Hematopoietic multipotent progenitor cell treated with erythropoietin and hydrocortisone succinate and interleukin-3 and kit ligand, for 8 days (in vitro differentiated cells): Measurements from ENCODE around the gene USP40.

Source experiments
- DNase-seq: peaks from one replicate; pipeline ENCODE4 v3.0.0-alpha.2; 2015

USP40 gene

GRCh38 chr2:233551491-233551890 lies 15.1 kb downstream of the USP40 start:
- no peak for DNase-seq

- no peak for DNase-seq
These were observed 19.8 kb downstream of the USP40 start for GRCh38 chr2:233546774-233547173.

DNA sequence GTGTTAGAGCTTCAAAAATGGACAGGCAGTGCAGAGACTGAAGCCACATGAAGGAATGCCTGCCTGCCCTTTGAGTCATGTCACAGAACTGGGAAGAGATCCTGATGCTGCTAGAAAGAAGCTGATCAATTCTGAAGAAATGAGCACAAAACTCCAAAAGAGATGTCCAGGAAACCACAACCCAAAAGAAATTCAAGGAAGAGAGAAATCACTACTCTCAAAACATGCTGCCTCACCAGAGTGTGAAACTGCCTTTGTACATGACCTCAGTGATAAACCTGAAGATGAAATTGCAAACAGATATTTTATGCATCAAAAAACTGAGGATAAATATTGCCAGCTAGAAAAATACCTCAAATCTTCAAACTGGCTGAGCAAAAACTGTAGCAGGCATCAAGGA lies 20.5 kb downstream of the USP40 start:
- no peak for DNase-seq

DNA sequence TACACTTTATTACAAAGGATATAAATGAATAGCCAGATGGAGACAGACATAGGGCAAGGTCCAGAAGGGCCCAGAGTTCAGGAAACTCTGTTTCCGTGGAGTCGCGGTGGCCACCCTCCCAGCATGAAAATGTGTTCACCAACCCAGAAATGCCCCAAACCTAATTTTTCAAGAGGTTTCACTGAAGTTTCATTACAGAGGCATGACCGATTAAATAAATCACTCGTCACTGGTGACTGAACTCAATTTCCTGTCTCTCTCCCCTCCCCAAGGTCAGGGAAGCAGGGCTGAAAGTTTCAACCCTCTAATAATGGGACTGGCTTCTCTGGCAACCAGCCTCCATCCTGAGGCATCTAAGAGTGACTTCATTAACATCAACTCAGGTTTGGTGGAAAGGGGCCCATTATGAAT lies 22.4 kb downstream of the USP40 start:
- DNase-seq: no peak

GRCh38 chr2:233542507-233542906 lies 24.1 kb downstream of the USP40 start:
- no peak for DNase-seq

DNA sequence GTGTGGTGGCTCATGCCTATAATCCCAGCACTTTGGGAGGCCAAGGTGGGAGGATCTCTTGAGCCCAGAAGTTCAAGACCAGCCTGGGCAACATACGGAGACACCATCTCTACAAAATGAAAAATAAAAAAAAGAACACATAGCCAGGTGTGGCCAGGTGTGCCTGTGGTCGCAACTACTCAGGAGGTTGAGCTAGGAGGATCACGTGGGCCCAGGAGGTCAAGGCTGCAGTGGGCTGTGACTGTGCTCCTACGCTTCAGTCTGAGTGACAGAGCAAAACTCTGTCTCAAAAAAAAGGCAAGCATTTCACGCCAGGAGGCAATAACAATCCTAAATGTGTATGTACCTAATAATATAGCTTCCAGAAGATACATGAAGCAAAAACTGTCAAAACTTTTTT lies 27.8 kb downstream of the USP40 start:
- no peak for DNase-seq

DNA sequence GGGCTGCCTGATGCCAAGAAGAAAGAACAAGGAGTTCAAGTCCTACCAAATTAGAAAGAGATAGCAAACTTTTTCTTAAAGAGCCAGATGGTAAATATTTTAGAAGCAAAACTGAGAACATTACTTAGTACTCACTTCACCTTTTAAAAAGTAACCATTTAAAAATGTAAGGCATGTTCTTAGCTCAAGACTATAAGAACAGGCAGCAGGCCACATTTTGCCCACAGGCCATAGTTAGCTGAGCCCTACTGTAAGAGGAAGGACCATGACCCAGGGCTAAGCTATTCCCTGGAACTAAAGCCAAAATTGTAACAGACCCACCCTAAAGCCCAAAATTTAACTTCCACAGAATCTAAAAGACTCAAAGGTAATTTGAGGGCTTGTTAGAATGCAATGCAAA lies 31.3 kb downstream of the USP40 start:
- no peak for DNase-seq

GRCh38 chr2:233532971-233533370 lies 33.6 kb downstream of the USP40 start:
- DNase-seq: no peak

DNA sequence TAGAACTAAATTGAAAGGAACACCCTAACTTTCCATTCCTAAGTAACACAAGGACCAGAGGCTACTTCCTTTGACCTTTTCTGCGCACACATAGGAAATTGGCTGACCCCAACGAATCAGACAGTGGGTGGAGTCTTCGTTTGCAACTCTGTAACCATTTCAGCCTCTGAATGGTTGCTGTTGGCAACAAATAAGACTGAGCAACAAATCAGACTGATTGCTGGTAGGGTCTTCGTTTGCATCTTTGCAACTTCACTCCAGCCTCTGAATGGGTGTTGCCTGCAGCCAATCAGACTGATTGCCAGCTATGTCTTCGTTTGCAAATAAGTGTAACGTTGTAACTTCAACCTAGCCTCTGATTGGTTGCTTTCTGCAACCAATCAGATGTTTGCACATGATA lies 34.6 kb downstream of the USP40 start:
- DNase-seq: no peak

DNA sequence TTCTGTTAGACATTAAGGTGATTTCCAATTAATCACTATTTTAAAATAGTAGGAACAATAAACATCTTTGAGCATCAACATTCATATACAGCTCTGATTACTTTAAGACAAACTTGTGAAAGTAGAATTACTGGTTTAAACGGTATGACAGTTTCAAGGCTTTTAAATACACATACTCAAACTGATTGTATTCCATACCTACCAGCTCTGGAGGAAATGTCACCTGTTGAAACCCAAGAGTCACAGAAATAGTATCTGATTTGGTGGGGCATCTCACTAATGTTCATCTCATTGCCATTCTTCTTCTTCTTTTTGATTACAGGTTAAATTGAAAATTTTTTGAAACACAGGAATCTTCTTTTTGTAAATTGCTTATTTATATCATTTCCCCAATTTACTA lies 36.2 kb downstream of the USP40 start:
- DNase-seq: no peak

- no peak for DNase-seq
These were observed 38.4 kb downstream of the USP40 start for GRCh38 chr2:233528182-233528581.

- no peak for DNase-seq
These were observed 40.8 kb downstream of the USP40 start for GRCh38 chr2:233525791-233526190.

GRCh38 chr2:233519787-233520611 lies 46.6 kb downstream of the USP40 start:
- DNase-seq: no peak

DNA sequence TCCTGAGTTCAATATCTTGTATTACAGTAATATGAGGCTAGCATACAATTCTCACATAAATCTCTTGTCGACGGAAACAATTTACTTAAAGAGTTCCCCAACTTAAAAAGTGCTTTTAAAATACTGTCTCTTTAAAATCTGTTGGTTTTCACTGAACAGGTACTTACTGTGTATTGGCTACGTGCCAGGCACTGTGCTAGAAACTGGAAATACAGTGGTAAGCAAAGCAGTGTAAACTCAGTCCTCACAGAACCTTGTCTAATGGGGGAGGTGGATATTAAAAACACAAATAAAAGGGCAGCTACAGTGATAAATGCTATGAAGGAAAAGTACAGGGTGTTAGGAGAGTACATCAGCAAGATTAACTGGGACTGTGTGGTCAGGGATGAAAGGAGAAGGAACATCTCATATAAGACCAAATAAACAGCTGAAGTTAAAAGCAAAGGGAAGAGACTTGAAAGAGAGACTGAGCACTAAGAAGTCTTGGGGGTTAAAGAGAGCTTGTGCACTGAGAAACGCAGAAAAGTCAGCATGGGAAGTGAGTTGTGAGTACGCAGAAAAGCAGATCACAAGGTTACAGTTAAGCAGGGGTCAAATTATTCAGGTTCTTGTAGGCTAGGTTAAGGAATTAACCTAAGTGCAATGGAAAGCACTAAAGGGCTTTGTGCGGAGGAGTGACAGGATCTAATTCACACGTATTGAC lies 52.5 kb downstream of the USP40 start:
- no peak for DNase-seq

GRCh38 chr2:233503947-233504637 lies 62.5 kb downstream of the USP40 start:
- no peak for DNase-seq

DNA sequence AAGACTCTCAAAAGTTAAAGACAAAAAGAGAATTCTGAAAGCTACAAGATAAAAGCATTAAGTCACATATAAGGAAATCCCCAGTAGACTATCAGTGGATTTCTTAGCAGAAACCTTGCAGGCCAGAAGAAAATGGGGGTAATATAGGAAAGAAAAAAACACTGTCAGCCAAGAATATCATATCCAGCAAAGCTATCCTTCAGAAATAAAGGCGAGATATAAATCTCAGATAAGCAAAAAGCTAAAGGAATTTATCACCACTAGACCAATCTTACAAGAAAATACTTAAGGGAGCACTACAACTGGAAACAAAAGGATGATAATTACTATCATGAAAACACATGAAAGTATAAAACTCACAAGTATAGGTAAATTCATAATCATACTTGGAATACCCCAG lies 63.1 kb downstream of the USP40 start:
- no peak for DNase-seq

- DNase-seq: no peak
These were observed 65.1 kb downstream of the USP40 start for GRCh38 chr2:233501198-233502076.

GRCh38 chr2:233499928-233500327 lies 66.7 kb downstream of the USP40 start:
- DNase-seq: no peak

DNA sequence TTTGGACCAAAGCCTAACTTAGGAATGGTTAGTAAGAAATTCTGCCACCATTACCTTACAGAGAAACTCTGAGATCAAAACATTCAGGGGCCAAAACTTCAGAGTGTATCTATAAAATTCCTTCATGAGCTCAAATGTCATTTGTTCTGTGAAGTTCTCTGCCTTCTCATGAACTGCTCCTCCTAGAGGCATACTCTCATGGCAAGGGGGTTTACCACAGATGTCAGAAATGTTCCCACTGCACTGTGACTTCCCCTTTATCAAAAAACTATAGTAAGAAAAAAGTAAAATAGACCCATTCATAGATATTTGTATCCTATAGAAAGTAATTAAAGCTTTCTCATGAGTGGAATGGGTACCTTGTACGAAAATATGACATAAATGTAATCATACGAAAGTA lies 68.5 kb downstream of the USP40 start:
- DNase-seq: no peak

DNA sequence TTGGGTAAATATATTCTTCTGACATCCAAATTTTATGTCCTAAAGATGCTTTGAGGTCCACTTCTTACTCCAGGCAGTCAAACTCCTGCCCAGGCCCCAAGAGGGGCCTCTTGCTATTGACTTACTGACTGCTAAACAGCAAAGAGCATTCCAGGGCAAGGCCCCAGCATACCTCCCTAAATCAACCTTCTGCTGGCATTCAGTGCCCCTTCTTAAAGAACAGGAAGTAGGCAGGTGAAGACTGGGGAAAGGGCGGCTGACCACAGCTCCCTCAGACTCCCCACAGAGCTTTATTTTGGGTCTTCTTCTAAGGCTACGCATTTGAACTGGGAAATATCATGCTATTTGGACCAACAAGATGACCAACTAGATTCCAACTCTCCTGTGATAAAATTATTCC lies 68.9 kb downstream of the USP40 start:
- DNase-seq: no peak

DNA sequence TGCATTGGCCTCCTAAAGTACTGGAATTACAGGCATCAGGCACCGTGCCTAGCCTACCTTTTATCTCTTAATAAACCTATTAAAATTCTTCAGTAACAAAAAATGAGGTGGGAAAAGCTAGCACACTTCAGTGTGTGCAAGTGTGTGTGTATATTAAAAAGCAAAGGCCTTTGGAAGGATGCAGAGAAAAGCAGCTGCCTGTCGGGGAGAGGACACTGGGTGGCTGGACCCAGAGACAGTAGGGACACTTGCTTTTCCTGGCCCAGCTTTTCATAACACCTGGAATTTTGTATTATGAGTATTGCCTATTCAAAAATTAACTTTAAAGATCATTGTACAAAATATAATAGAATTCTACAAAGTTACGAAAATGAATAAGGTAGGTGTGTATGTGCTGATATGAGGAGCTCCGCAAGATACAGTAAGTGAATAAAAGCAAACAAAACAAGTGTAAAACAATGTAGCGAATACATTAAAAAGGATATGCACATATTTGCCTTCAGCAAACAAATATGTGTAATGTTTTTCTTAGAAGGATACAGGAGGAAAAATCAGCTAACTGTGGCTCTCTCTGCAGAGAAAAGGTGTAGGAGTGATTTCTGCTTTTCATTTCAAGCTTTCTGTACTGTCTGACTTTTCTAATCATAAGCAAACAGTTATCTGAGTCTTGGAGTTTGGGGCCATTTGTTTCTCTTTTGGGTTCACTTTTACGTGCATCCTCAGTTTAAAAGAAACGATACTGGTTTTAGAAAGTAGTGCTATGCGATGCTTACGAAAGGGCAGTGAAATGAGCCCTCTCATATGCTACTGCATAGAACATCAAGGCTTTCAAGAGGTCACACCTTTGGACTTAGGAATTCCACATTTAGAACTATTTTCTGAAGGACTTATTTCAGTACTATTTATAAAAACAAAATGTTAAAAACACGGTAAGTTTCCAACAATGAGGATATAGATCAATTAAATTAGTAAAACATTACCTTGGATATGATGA lies 70.8 kb downstream of the USP40 start:
- no peak for DNase-seq

GRCh38 chr2:233492751-233493150 lies 73.8 kb downstream of the USP40 start:
- DNase-seq: peak; percentile 9
